Loucy (cell line): Measurements from ENCODE around the gene NOC4L.

Experiments
- CTCF ChIP-seq: fragments of 200-600 bp; sonication (generic); conservative IDR thresholded peaks from 2 replicates; pipeline ENCODE4 v1.5.1; 2014; ENCODE audit warnings: mild to moderate bottlenecking, antibody characterized with exemption, low read length
- EZH2phosphoT487 ChIP-seq: fragments of 200-600 bp; IDR thresholded peaks from 2 replicates; pipeline ENCODE4 v1.6.1; 2018; ENCODE audit warnings: antibody characterized with exemption, mild to moderate bottlenecking, moderate library complexity, borderline replicate concordance

GRCh38 chr12:132123970-132124765 is 20.1 kb upstream of the NOC4L start:
- TF ChIP-seq CTCF (no peak), EZH2phosphoT487 (no peak)
